ENCODE measurements around the gene MT1B. TPM values are rescaled to one million over a fixed set of nuclear protein-coding genes. Genes with fewer than 3 reads are reported as not detected.

MT1B gene
- total RNA-seq, 1 experiment from 2014 or later, result not detected

DNA sequence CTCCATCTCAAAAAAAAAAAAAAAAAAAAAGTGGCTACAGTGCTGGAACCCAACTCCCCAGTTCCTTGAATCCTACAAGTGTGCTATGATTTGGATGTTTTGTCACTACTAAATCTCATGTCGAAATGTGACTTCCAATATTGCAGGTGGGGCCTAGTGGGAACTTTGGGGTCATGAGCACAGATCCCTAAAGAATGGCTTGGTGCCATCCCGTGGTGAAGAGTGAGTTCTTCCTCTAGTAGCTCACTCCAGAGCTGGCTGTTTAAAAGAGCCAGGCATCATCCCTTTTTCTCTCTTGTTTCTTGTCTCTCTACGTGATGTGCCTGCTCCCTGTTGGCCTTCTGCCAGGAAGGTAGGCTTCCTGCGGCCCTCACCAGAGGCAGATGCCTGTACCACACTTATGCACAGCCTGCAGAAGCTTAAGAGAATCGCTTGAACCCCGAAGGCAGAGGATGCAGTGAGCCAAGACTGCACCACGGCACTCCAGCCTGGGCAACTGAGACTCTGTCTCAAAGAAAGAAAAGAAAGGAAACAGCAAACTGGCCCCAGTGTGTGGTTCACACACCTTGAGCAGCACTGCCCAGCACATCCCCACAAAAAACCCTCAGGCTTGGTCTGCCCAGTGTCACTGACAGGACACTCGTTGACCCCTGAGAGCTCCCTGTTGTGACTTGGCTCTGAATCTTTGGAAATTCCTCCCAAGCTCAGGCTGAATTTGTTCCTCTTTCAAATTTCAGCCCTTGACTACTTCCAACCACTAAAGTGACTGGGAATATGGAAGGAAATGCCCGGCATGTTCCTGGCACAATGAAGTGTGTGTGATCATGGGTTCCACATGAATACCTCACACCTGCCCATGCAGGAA is 23.0 kb upstream of the MT1B start:
- no peak overlapping the region for H3K4me2 ChIP-seq (ENCODE audit: low read length)
- H3K79me2 ChIP-seq (ENCODE audit: insufficient read depth, low read length), result peaks cover 12% of the 10 kb centered on the region
- ChIA-PET RAD21 (ENCODE audit: low non-redundant PET in 1 of 2, low total read pairs in 2 of 2, uncharacterized antibody in 2 of 2, unreplicated experiment in 2 of 2) (interaction anchor here in 1 of 2 experiments (1.4 kb wide), 1 partner anchor 73 kb away, joined by 4 read pairs; no protein-coding TSS in a partner anchor), CTCF (interaction anchor here (1.0 kb wide), 1 partner anchor 21 kb away, joined by 3 read pairs; the partner anchor contains the start of gene MT2A), POLR2A (interaction anchor here (3.6 to 9.4 kb wide), 3 partner anchors 15 to 73 kb away, joined by 24 to 344 read pairs (median 47); partner anchors contain the start of gene MT2A)
- no peak overlapping the region for H2AFZ ChIP-seq (ENCODE audit: low read depth, low read length, poor library complexity, severe bottlenecking)
- TF ChIP-seq, protein P1, sequence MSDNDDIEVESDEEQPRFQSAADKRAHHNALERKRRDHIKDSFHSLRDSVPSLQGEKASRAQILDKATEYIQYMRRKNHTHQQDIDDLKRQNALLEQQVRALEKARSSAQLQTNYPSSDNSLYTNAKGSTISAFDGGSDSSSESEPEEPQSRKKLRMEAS (IDR thresholded peaks at IDR 0.05), result no peak
- TF ChIP-seq, protein P2, sequence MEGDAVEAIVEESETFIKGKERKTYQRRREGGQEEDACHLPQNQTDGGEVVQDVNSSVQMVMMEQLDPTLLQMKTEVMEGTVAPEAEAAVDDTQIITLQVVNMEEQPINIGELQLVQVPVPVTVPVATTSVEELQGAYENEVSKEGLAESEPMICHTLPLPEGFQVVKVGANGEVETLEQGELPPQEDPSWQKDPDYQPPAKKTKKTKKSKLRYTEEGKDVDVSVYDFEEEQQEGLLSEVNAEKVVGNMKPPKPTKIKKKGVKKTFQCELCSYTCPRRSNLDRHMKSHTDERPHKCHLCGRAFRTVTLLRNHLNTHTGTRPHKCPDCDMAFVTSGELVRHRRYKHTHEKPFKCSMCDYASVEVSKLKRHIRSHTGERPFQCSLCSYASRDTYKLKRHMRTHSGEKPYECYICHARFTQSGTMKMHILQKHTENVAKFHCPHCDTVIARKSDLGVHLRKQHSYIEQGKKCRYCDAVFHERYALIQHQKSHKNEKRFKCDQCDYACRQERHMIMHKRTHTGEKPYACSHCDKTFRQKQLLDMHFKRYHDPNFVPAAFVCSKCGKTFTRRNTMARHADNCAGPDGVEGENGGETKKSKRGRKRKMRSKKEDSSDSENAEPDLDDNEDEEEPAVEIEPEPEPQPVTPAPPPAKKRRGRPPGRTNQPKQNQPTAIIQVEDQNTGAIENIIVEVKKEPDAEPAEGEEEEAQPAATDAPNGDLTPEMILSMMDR (IDR thresholded peaks at IDR 0.05 in 2 of 3, conservative IDR thresholded peaks at IDR 0.05 in 1 of 3; ENCODE audit: borderline replicate concordance in 1 of 3, insufficient read depth in 1 of 3, low read depth in 2 of 3, low read length in 2 of 3), result no peak
- no peak for TF ChIP-seq SP1 (IDR thresholded peaks at IDR 0.05; ENCODE audit: low read depth)
- TF ChIP-seq, protein P3, sequence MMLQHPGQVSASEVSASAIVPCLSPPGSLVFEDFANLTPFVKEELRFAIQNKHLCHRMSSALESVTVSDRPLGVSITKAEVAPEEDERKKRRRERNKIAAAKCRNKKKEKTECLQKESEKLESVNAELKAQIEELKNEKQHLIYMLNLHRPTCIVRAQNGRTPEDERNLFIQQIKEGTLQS (IDR thresholded peaks at IDR 0.05), result no peak
- TF ChIP-seq SRF (IDR thresholded peaks at IDR 0.05; ENCODE audit: low read depth), result no peak
- no peak for TF ChIP-seq EZH2 (IDR thresholded peaks at IDR 0.05)
- TF ChIP-seq ZNF274 (IDR thresholded peaks at IDR 0.05; ENCODE audit: low read depth, low read length), result no peak
- TF ChIP-seq ZFX (IDR thresholded peaks at IDR 0.05), result no peak
- TF ChIP-seq RAD21 (IDR thresholded peaks at IDR 0.05; ENCODE audit: low read depth), result no peak
- no peak for TF ChIP-seq ELF1 (IDR thresholded peaks at IDR 0.05; ENCODE audit: borderline replicate concordance, low read depth)
- TF ChIP-seq TCF7L2 (IDR thresholded peaks at IDR 0.05; ENCODE audit: borderline replicate concordance, extremely low read depth, insufficient read depth, insufficient read length), result no peak
- TF ChIP-seq FOSL1 (IDR thresholded peaks at IDR 0.05; ENCODE audit: low read depth), result no peak
- TF ChIP-seq YY1 (IDR thresholded peaks at IDR 0.05; ENCODE audit: extremely low read depth, insufficient replicate concordance, low read depth, low read length), result no peak
- peaks cover 12 to 52% of the 10 kb centered on the region in 2 experiments for H3K4me1 ChIP-seq (ENCODE audit: control insufficient read depth in 1 of 2, insufficient read depth in 2 of 2, low read length in 2 of 2)
- BruUV-seq (replicated peaks), result no TSS peak
- no peak for DNase-seq (ENCODE audit: low read depth, low spot score)
- ATAC-seq, result no peak
- H3K27me3 ChIP-seq (ENCODE audit: insufficient read depth, low read length), result no peaks in the 10 kb centered on the region
- intact Hi-C loops (cut with micrococcal nuclease), result loop anchor here (5.0 kb wide), 1 partner anchor 54 kb away; the partner anchor contains the start of gene MT1X
- H4K20me1 ChIP-seq (ENCODE audit: insufficient read depth), result no peaks in the 10 kb centered on the region
- H3K9me3 ChIP-seq (ENCODE audit: control insufficient read depth in 1 of 2, insufficient read depth in 1 of 2, low read depth in 1 of 2, low read length in 2 of 2), result no peaks in the 10 kb centered on the region
- H3K4me3 ChIP-seq (replicated peaks in 1 of 2; ENCODE audit: low read depth in 1 of 2, low read length in 2 of 2), result no peak overlapping the region
- H3K9ac ChIP-seq (ENCODE audit: low read length), result no peak overlapping the region
- H3K27ac ChIP-seq (ENCODE audit: low read depth, low read length), result no peak overlapping the region
- no peaks in the 10 kb centered on the region for H3K9me2 ChIP-seq (ENCODE audit: insufficient read depth)
- H3K36me3 ChIP-seq (ENCODE audit: control insufficient read depth in 1 of 2, insufficient read depth in 2 of 2, low read length in 2 of 2), result no peaks in the 10 kb centered on the region
